ENCODE measurements around the gene FAM53B.

FAM53B gene

GRCh38 chr10:124672181-124672638, 72.0 kb downstream of the FAM53B start:
- Histone ChIP-seq H3K27me3 (ENCODE audit: control insufficient read depth, insufficient read depth, low read length) (no peaks in the 10 kb centered on the region), H3K9ac (ENCODE audit: low read length) (no peak overlapping the region), H3K4me1 (ENCODE audit: control insufficient read depth, insufficient read depth, low read length) (peaks cover 32% of the 10 kb centered on the region), H3K9me3 (ENCODE audit: control insufficient read depth, insufficient read depth, low read depth, low read length) (no peaks in the 10 kb centered on the region), H3K27ac (ENCODE audit: low read depth, low read length) (no peak overlapping the region), H3K36me3 (ENCODE audit: control insufficient read depth, insufficient read depth, low read length) (no peaks in the 10 kb centered on the region), H3K4me3 (ENCODE audit: low read depth, low read length) (no peak overlapping the region)

GRCh38 chr10:124671486-124672075, 72.6 kb downstream of the FAM53B start:
- H3K27me3 ChIP-seq (ENCODE audit: control insufficient read depth, insufficient read depth, low read length): no peaks in the 10 kb centered on the region
- no peaks in the 10 kb centered on the region for H3K36me3 ChIP-seq (ENCODE audit: control insufficient read depth, insufficient read depth, low read length)
- H3K4me1 ChIP-seq (ENCODE audit: control insufficient read depth, insufficient read depth, low read length): peaks cover 32% of the 10 kb centered on the region
- H3K9ac ChIP-seq (ENCODE audit: low read length): no peak overlapping the region
- no peak overlapping the region for H3K4me3 ChIP-seq (ENCODE audit: low read depth, low read length)
- H3K27ac ChIP-seq (ENCODE audit: low read depth, low read length): no peak overlapping the region
- H3K9me3 ChIP-seq (ENCODE audit: control insufficient read depth, insufficient read depth, low read depth, low read length): no peaks in the 10 kb centered on the region

- peaks cover 32% of the 10 kb centered on the region for H3K4me1 ChIP-seq (ENCODE audit: control insufficient read depth, insufficient read depth, low read length)
- H3K9me3 ChIP-seq (ENCODE audit: control insufficient read depth, insufficient read depth, low read depth, low read length): no peaks in the 10 kb centered on the region
- no peaks in the 10 kb centered on the region for H3K27me3 ChIP-seq (ENCODE audit: control insufficient read depth, insufficient read depth, low read length)
- no peaks in the 10 kb centered on the region for H3K36me3 ChIP-seq (ENCODE audit: control insufficient read depth, insufficient read depth, low read length)
- H3K4me3 ChIP-seq (ENCODE audit: low read depth, low read length): no peak overlapping the region
- H3K9ac ChIP-seq (ENCODE audit: low read length): no peak overlapping the region
- H3K27ac ChIP-seq (ENCODE audit: low read depth, low read length): no peak overlapping the region
These were observed 73.3 kb downstream of the FAM53B start for GRCh38 chr10:124670849-124671248.

- Histone ChIP-seq H3K36me3 (ENCODE audit: control insufficient read depth, insufficient read depth, low read length) (no peaks in the 10 kb centered on the region), H3K4me3 (ENCODE audit: low read depth, low read length) (no peak overlapping the region), H3K27me3 (ENCODE audit: control insufficient read depth, insufficient read depth, low read length) (no peaks in the 10 kb centered on the region), H3K9me3 (ENCODE audit: control insufficient read depth, insufficient read depth, low read depth, low read length) (no peaks in the 10 kb centered on the region), H3K4me1 (ENCODE audit: control insufficient read depth, insufficient read depth, low read length) (peaks cover 32% of the 10 kb centered on the region), H3K27ac (ENCODE audit: low read depth, low read length) (no peak overlapping the region), H3K9ac (ENCODE audit: low read length) (no peak overlapping the region)
These were observed 74.1 kb downstream of the FAM53B start for GRCh38 chr10:124669824-124670654.

GRCh38 chr10:124669141-124669823, 74.9 kb downstream of the FAM53B start:
- H3K4me3 ChIP-seq (ENCODE audit: low read depth, low read length): no peak overlapping the region
- no peak overlapping the region for H3K27ac ChIP-seq (ENCODE audit: low read depth, low read length)
- no peak overlapping the region for H3K9ac ChIP-seq (ENCODE audit: low read length)
- H3K9me3 ChIP-seq (ENCODE audit: control insufficient read depth, insufficient read depth, low read depth, low read length): no peaks in the 10 kb centered on the region
- H3K27me3 ChIP-seq (ENCODE audit: control insufficient read depth, insufficient read depth, low read length): no peaks in the 10 kb centered on the region
- H3K36me3 ChIP-seq (ENCODE audit: control insufficient read depth, insufficient read depth, low read length): no peaks in the 10 kb centered on the region
- H3K4me1 ChIP-seq (ENCODE audit: control insufficient read depth, insufficient read depth, low read length): peaks cover 32% of the 10 kb centered on the region

- Histone ChIP-seq H3K27me3 (ENCODE audit: control insufficient read depth, insufficient read depth, low read length) (no peaks in the 10 kb centered on the region), H3K27ac (ENCODE audit: low read depth, low read length) (no peak overlapping the region), H3K9me3 (ENCODE audit: control insufficient read depth, insufficient read depth, low read depth, low read length) (no peaks in the 10 kb centered on the region), H3K4me3 (ENCODE audit: low read depth, low read length) (no peak overlapping the region), H3K9ac (ENCODE audit: low read length) (no peak overlapping the region), H3K4me1 (ENCODE audit: control insufficient read depth, insufficient read depth, low read length) (peaks cover 32% of the 10 kb centered on the region), H3K36me3 (ENCODE audit: control insufficient read depth, insufficient read depth, low read length) (no peaks in the 10 kb centered on the region)
These were observed 75.6 kb downstream of the FAM53B start for GRCh38 chr10:124668517-124669051.

GRCh38 chr10:124667425-124668345, 76.5 kb downstream of the FAM53B start:
- no peak overlapping the region for H3K27ac ChIP-seq (ENCODE audit: low read depth, low read length)
- no peak overlapping the region for H3K4me3 ChIP-seq (ENCODE audit: low read depth, low read length)
- H3K36me3 ChIP-seq (ENCODE audit: control insufficient read depth, insufficient read depth, low read length): peaks cover 7% of the 10 kb centered on the region; the same call in 1 of the 2 replicates
- H3K27me3 ChIP-seq (ENCODE audit: control insufficient read depth, insufficient read depth, low read length): no peaks in the 10 kb centered on the region
- H3K9ac ChIP-seq (ENCODE audit: low read length): no peak overlapping the region
- H3K4me1 ChIP-seq (ENCODE audit: control insufficient read depth, insufficient read depth, low read length): peaks cover 30% of the 10 kb centered on the region
- H3K9me3 ChIP-seq (ENCODE audit: control insufficient read depth, insufficient read depth, low read depth, low read length): no peaks in the 10 kb centered on the region

- Histone ChIP-seq H3K27me3 (ENCODE audit: control insufficient read depth, insufficient read depth, low read length) (no peaks in the 10 kb centered on the region), H3K27ac (ENCODE audit: low read depth, low read length) (no peak overlapping the region), H3K4me3 (ENCODE audit: low read depth, low read length) (no peak overlapping the region), H3K4me1 (ENCODE audit: control insufficient read depth, insufficient read depth, low read length) (peaks cover 19% of the 10 kb centered on the region; the same call in 1 of the 2 replicates), H3K9me3 (ENCODE audit: control insufficient read depth, insufficient read depth, low read depth, low read length) (no peaks in the 10 kb centered on the region), H3K36me3 (ENCODE audit: control insufficient read depth, insufficient read depth, low read length) (peaks cover 7% of the 10 kb centered on the region; the same call in 1 of the 2 replicates), H3K9ac (ENCODE audit: low read length) (no peak overlapping the region)
These were observed 77.7 kb downstream of the FAM53B start for GRCh38 chr10:124666494-124666893.

- Histone ChIP-seq H3K36me3 (ENCODE audit: control insufficient read depth, insufficient read depth, low read length) (peaks cover 7% of the 10 kb centered on the region; the same call in 1 of the 2 replicates), H3K9me3 (ENCODE audit: control insufficient read depth, insufficient read depth, low read depth, low read length) (no peaks in the 10 kb centered on the region), H3K4me3 (ENCODE audit: low read depth, low read length) (no peak overlapping the region), H3K9ac (ENCODE audit: low read length) (no peak overlapping the region), H3K27me3 (ENCODE audit: control insufficient read depth, insufficient read depth, low read length) (no peaks in the 10 kb centered on the region), H3K27ac (ENCODE audit: low read depth, low read length) (no peak overlapping the region), H3K4me1 (ENCODE audit: control insufficient read depth, insufficient read depth, low read length) (peaks cover 14% of the 10 kb centered on the region; the same call in 1 of the 2 replicates)
These were observed 78.2 kb downstream of the FAM53B start for GRCh38 chr10:124665980-124666379.

- Histone ChIP-seq H3K9me3 (ENCODE audit: control insufficient read depth, insufficient read depth, low read depth, low read length) (no peaks in the 10 kb centered on the region), H3K36me3 (ENCODE audit: control insufficient read depth, insufficient read depth, low read length) (peaks cover 7% of the 10 kb centered on the region; the same call in 1 of the 2 replicates), H3K9ac (ENCODE audit: low read length) (no peak overlapping the region), H3K4me3 (ENCODE audit: low read depth, low read length) (no peak overlapping the region), H3K4me1 (ENCODE audit: control insufficient read depth, insufficient read depth, low read length) (peaks cover 11% of the 10 kb centered on the region; the same call in 1 of the 2 replicates), H3K27me3 (ENCODE audit: control insufficient read depth, insufficient read depth, low read length) (no peaks in the 10 kb centered on the region), H3K27ac (ENCODE audit: low read depth, low read length) (no peak overlapping the region)
These were observed 78.6 kb downstream of the FAM53B start for GRCh38 chr10:124665558-124665957.

Data from HUES6 (cell line).